ENCODE measurements around the gene ETFA.
"Not testable (repeated sequence)": the region's sequence is repeated elsewhere in the genome, so short reads cannot be mapped to it uniquely, and the experiment has no call there.

ETFA gene

DNA sequence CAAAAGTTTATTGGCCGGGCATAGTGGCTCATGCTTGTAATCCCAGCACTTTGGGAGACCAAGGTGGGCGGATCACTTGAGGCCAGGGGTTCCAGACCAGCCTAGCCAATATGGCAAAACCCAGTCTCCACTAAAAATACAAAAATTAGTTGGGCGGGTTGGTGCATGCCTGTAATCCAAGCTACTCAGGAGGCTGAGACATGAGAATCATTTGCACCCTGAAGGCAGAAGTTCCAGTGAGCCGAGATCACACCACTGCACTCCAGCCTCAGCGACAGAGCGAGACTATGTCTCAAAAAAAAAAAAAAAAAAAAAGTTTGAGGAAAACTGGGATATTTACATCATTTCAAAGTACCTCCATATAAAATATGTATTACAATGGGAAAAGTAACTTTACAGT is 40.4 kb downstream of the ETFA start:
- DNase-seq: no peak

DNA sequence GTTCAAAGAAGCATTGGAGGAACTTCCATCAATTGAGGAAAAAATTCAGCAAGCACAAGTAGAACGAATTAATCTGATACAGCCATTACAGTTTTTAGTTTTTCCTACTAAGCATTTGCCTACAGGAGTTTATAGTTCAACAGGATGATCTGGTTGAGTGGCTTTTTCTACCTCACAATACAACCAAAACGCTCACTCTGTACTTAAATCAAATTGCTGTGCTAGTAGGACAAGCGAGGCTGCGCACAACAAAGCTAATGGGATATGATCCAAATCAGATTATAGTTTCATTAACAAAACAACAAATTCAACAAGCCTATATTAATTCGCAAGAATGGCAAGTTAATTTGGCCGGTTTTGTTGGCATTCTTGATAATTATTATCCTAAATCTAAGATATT is 44.2 kb downstream of the ETFA start:
- no peak for DNase-seq

GRCh38 chr15:76265769-76266168 is 45.5 kb downstream of the ETFA start:
- DNase-seq: not testable (repeated sequence)

DNA sequence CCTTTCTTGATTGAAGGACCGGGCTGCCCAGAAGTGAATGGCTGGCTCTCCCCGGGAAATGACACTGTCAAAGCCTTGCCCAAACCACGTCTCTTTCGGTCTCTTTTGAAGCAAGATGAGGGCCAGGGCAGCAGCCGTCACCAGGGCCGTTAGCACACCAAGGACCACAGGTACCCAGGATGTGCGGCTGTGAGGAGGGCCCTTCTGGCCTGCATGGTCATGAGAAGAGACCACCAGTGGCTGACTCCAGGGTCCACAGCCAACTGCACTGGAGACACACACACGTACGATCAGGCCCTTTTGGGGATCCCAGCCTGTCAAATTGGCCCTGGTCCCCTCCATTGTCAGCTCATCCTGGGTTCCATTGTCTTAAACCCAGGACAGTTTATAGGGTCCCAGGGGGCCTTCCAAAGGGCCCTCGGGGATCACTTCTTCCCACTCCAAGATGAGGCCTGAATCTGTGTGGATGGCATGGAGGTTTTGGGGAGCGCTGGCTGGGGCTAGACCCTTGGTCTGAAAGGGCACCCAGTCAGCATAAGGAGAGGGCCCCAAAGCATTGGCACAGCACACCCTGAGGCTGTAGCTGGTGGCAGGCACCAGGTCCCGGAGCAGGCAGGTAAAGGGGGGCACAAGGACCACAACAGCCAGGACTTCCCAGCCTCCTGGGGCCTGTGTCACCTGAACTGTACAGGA is 50.9 kb downstream of the ETFA start:
- no peak for DNase-seq

- DNase-seq: no peak
Measured at GRCh38 chr15:76259392-76259791, 51.9 kb downstream of the ETFA start.

DNA sequence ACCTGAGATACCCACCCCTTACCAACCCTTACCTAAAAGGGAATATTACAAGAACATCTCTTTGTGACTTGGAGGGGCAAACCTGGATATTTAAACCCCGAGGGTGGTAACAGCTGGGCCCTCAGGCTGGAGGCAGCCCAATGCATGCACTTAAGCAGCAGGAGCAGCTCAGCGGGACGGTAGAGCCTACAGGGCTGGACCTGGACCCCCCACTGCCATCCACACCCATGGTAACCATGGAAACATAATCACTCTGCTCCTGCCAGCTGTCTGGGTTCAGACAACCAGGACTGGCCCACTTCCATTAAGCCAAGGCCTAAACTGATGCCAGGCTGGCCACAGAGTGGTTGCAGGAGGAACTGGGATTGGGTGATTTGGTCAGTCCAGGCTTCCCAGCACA is 52.8 kb downstream of the ETFA start:
- DNase-seq: no peak

GRCh38 chr15:76253691-76254473 is 57.4 kb downstream of the ETFA start:
- peak; percentile 40 for DNase-seq

DNA sequence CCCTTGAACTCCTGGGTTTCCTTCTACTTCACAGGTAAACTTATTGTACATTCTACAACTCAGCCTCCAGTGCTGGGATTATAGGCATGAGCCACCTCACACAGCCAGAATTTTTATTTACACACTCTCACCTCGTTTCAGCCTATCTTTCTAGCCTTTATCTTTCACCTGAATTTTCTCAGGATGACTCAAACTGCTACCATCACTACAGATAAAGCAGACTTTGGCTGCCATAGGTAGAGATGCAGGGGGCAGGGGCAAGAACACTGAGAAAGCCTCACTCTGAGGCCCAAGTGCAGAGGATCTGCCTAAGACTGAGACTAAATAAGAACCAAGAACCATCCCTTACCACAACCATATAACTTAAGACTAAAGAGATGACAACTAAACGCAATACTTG is 59.0 kb downstream of the ETFA start:
- no peak for DNase-seq

DNA sequence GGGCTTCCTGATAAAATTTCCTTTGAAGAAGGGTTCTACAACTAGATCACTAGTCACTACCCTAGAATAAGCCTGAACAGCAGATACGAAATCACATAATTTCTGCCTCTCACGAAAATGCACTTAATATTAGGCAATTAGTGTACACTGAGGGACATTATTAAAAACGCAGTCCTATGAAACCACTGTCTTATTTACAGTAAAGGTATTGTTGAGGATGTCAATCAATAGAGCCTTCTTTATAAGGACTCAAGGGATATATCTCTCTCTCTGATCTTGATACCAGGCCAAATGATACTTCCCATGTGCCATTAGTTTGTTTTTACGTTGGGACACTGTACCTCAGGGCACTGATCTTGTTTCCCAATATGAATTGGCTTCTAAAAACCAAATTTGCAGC is 59.6 kb downstream of the ETFA start:
- DNase-seq: no peak

DNA sequence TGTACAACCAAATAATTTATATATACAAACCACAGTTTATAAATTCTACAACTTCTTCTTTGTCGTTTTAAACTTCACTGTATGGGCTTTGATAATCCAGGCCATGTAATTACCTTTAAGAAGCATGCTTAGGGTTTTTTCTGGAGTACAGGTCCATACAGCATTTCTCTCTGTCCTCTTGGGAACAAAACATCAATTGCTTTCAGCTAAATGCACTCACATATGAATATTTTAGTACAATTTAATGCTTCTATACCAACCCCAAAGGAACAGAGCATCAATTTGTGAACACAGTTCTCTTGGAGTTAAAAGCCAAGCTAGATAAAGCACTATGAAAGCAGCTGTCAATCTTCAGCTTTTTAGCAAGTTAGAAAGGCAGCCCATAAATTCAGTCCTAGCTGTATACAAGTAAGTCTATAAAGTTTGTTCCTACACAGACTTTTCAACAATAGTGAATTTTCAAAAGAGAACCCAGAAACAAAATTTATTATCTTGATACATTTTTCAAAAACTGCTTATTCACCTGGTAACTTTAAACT is 66.1 kb downstream of the ETFA start:
- DNase-seq: no peak

DNA sequence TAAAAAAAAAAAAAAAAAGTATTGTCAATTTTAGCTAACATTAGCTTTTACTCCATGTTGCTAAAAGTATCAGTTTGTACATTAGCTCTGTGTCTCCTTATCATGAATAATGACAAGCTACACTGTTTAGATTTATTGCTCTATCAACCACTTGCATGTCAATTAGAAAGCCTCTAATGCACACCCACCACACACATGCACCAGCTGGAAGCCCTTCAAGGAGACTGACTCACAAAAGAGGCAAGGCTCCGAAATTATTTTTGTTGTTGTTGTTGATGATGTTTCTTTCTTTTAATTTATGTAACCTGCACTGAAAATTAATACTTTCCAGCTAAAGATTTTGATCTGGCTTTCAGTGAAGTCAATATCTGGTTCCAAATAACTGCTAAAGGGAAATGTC is 71.5 kb downstream of the ETFA start:
- DNase-seq: no peak

GRCh38 chr15:76236350-76236749 is 74.9 kb downstream of the ETFA start:
- DNase-seq: no peak

- peak; percentile 51 for DNase-seq
Measured at GRCh38 chr15:76235186-76235826, 76.0 kb downstream of the ETFA start.

DNA sequence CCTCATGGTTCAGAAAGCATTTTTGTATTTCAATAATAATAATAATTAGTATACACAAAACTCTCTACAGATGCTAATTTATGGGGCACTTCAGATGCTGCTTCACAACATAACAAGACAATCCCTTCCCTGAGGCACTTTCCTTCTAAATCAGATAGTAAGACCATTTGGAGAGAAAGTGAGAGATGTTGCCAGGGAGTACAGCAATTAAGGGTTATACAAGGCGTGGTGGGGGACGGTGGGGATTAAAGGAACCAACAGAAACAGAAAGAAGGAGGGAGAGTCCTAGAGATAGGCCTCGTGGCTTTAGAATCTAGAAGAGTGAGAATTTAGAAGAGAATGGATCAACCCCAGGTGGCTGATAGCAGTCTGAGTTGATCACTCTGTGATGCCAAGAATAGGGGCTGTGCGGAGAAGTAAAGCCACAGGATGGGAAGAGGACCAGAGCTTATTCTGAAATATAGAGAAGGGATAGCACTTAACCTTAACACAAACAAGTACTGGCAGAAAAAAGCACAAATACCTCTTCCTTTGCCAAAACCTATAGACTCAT is 76.9 kb downstream of the ETFA start:
- no peak for DNase-seq

DNA sequence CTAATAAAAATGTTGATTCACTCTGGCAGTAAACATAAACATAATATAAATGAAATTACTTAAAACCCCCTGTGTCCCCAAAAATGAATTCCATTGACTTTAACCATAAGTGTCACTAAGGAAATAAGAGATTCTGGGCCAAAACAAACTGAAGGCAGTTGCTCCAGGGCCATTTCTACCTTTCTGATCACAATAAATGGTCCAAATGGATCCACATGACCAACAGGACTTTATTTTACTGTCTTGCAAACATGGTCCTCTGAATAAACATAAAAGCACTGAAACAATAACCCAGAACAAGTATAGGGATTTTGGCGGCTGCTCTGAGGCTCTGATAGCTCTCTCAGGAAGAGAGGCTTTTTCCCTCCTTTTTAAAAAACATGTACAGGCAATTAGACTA is 77.3 kb downstream of the ETFA start:
- no peak for DNase-seq

DNA sequence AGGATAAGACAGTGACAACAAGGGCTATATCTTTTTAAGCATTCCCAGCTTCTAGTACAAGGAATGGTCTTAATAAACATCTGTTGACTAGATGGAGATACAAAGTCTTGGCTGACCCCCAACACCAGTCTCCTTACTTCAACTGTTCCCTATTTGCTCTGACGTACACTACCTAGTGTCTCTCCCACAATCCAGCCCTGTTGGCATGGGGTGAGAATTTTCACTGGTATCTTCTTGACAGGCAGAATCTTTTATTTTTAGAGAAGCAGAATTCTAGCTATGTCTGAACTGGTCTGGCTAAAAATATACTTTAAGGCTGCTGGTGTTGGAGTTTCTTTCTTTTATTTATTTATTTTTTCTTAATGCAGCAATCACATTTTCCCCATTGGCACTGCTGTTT is 82.0 kb downstream of the ETFA start:
- DNase-seq: no peak

- DNase-seq: no peak
Measured at GRCh38 chr15:76223521-76223920, 87.7 kb downstream of the ETFA start.

DNA sequence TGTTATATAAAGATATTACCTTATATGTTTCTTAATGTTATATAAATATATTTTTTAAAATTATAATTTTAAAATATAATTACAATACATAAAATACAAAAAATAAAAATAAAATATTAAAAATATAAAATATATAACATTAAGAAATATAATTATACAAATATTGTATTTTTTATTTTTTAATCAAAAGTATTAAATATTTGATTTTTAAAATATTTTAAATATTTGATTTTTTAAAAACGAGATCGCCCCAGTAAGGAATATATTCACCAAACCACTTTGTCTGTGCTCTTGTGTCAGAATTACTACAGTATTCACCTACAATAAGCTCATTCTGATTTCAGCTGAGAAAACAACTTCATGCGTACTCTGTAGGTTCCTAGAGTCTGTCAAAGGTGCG is 89.1 kb downstream of the ETFA start:
- no peak for DNase-seq

- DNase-seq: no peak
Measured at GRCh38 chr15:76221085-76221767, 90.0 kb downstream of the ETFA start.

DNA sequence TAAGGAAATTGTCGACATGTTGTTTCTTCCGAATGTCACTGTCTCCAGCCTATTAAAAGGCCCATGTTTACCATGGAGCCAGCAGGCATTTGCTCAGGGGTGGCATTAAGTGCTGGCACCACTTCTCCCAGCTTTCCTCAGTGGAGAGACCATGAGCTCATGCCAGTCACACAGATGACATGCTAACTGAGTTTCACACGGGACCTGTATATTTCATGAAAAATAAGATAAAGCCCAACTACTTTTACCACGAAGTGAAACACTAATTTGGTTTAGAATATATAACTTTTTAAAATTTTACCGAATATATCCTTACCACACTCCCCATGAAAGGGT is 93.4 kb downstream of the ETFA start:
- no peak for DNase-seq

DNA sequence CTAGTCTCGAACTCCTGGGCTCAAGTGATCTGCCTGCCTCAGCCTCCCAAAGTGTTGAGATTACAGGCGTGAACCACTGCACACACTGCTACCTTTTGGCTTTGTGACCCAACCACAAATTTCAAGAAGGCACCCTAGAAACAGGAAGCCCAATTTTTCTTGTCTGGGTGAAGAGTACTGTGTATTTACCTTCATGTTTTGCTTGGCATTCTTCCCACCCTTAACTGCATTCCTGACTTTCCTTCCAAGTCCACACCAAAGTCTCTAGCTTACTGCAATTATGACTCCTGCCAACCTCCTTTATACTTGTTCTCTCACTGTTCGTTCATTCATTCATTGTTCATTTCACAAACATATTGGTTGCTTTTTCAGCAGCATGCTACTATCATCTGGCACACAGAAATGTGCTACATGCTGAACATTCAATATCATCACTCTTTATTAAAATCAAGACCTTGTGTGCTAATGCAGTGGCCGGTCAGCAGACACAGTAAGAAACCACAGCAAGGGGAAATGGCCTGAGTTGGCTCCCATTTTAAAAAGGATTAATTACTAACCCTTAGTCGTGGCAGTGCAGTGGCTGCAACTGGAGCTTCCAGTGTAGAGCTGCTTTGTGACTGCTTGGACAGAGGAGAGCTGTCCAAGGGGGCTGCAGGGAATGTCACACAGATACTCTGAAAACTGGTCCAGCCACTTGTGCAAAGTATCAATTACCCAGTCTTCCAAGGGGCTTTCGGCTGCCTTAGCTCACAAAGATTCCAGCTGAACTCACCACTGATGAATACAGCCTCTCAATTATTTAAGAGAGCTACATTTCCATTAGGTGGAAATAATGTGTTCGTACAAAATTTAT is 94.0 kb downstream of the ETFA start:
- DNase-seq: peak; percentile 69

DNA sequence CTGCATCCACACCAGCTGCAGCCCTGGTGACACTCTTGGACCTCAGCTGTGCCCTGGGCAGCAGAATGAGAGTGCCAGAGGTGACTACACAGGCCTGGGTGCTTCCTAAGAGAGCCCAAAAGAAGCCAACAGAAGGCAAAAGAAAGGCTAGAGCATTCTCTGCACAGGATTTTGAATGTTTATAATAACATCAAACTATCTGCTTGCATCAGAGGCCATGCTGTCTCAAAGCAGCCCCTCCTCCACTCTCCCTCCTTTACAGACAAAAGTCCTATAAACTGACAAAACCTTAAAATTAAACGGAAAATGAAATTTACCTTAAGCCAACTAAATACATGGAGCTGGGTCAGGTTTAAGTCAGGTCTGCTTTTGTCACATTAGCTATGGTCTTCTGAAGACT is 95.6 kb downstream of the ETFA start:
- no peak for DNase-seq

All from fibroblast of upper back skin (primary cell).